ENCODE data around the gene CCDC24. TPM values are rescaled to one million over a fixed set of nuclear protein-coding genes. Genes with fewer than 3 reads are reported as not detected.

Gene CCDC24
- total RNA-seq, 1 experiment from 2014 or later = 24.4 TPM

DNA sequence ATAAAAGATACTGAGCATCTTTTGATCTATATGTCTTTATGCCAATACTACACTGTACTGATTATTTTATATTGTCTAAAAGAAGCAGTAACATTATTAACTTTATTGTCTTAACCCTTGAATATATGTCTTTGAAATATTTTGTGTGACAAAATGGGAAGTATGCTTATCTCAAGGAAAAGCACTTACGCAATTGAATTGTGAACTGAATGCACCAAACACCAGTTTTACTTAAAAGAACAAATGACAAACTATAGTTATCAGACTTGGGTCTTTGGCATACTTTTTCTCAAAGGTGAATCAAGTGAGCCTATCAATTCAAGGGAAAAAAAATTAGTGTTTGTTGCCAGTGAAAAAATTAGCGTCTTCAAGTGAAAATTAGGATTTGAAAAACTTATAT, 49.0 kb downstream of the CCDC24 start:
- no peaks in the 10 kb centered on the region for H3K27me3 ChIP-seq (ENCODE audit: control insufficient read depth, insufficient read depth, low read length)
- ATAC-seq = no peak
- no peaks in the 10 kb centered on the region for H3K36me3 ChIP-seq (ENCODE audit: control insufficient read depth, insufficient read depth, low read length)
- no peaks in the 10 kb centered on the region for H3K9me3 ChIP-seq (ENCODE audit: control insufficient read depth, insufficient read depth, low read depth, low read length)
- no peak for TF ChIP-seq CTCF (IDR thresholded peaks at IDR 0.05)
- TF ChIP-seq POLR2AphosphoS5 (IDR thresholded peaks at IDR 0.05; ENCODE audit: low read depth, low read length) = no peak
- no peak for TF ChIP-seq TCF7L2 (IDR thresholded peaks at IDR 0.05; ENCODE audit: low read depth, low read length)
- no peak for TF ChIP-seq REST (IDR thresholded peaks at IDR 0.05; ENCODE audit: insufficient read depth in 1 of 2, low read depth in 2 of 2, low read length in 1 of 2)
- no peak for TF ChIP-seq SIN3A (IDR thresholded peaks at IDR 0.05; ENCODE audit: borderline replicate concordance, insufficient read depth, low read depth, low read length)
- H3K4me1 ChIP-seq (ENCODE audit: control insufficient read depth, insufficient read depth, low read length) = no peaks in the 10 kb centered on the region
- no peak overlapping the region for H3K4me3 ChIP-seq (ENCODE audit: low read depth in 2 of 2, low read length in 2 of 2)
- CTCF ChIA-PET = no interaction called here
- no peak overlapping the region for H3K27ac ChIP-seq (ENCODE audit: low read length)
- BruUV-seq (replicated peaks) = no TSS peak
- intact Hi-C loops (cut with micrococcal nuclease; ENCODE audit: unreplicated experiment) (no loop called here), in situ Hi-C loops (cut with HindIII; ENCODE audit: low pct_unique_long_range_greater_than_20kb, low sequenced_read_pairs) (no loop called here)
- POLR2A ChIA-PET = no interaction called here
- DNase-seq (ENCODE audit: low read depth, low spot score) = no peak

- Histone ChIP-seq H3K36me3 (ENCODE audit: control insufficient read depth, insufficient read depth, low read length) (no peaks in the 10 kb centered on the region), H3K4me3 (ENCODE audit: low read depth in 2 of 2, low read length in 2 of 2) (no peak overlapping the region), H3K9me3 (ENCODE audit: control insufficient read depth, insufficient read depth, low read depth, low read length) (no peaks in the 10 kb centered on the region), H3K27ac (ENCODE audit: low read length) (no peak overlapping the region), H3K4me1 (ENCODE audit: control insufficient read depth, insufficient read depth, low read length) (no peaks in the 10 kb centered on the region), H3K27me3 (ENCODE audit: control insufficient read depth, insufficient read depth, low read length) (no peaks in the 10 kb centered on the region)
- intact Hi-C loops (cut with micrococcal nuclease; ENCODE audit: unreplicated experiment) (no loop called here), in situ Hi-C loops (cut with HindIII; ENCODE audit: low pct_unique_long_range_greater_than_20kb, low sequenced_read_pairs) (no loop called here)
- CTCF ChIA-PET = interaction anchor here (1.3 kb wide), 1 partner anchor 35 kb away, joined by 16 read pairs; no protein-coding TSS in a partner anchor
- ATAC-seq (no peak), DNase-seq (ENCODE audit: low read depth, low spot score) (no peak)
- POLR2A ChIA-PET = no interaction called here
- TF ChIP-seq REST (IDR thresholded peaks at IDR 0.05; ENCODE audit: insufficient read depth in 1 of 2, low read depth in 2 of 2, low read length in 1 of 2) (no peak), SIN3A (IDR thresholded peaks at IDR 0.05; ENCODE audit: borderline replicate concordance, insufficient read depth, low read depth, low read length) (no peak), POLR2AphosphoS5 (IDR thresholded peaks at IDR 0.05; ENCODE audit: low read depth, low read length) (no peak), CTCF (IDR thresholded peaks at IDR 0.05) (no peak), TCF7L2 (IDR thresholded peaks at IDR 0.05; ENCODE audit: low read depth, low read length) (no peak)
- BruUV-seq (replicated peaks) = no TSS peak
Measured at GRCh38 chr1:44040846-44041245, 49.4 kb downstream of the CCDC24 start.

All from Panc1 (cell line).